Measurements from ENCODE around the gene UPK1B.
A peak's percentile ranks its signal among the peaks of the same experiment; 100 is the strongest.
"Not testable (repeated sequence)": the region's sequence is repeated elsewhere in the genome, so short reads cannot be mapped to it uniquely, and the experiment has no call there.

The UPK1B gene

DNA sequence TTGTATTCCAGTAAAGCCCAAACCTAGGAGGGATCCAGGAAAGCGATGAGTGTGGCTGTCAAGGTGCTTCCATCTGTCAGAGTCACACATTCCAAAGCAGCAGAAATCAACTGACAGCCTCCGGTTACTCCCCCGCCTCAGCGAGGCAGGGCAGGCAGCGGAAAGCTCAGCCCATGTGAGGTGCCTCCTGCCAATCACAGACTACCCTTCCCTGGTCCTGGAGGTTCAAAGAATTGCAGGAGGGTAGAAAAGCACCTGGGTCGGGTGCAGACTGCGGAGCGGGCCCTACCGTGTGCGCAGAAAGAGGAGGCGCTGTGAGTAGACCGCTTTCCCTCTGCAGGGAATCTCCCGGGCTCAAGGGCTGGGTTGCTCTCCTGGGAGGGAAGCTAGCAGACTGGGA lies at the start of gene UPK1B:
Gene UPK1B, plus strand, starts transcription at position 274 of the 400 bp plus-strand sequence. CDS start 13,144 bp downstream, outside the sequence.
- DNase-seq (ENCODE audit: low read depth in 2 of 3, low spot score in 1 of 3), result no peak

DNA sequence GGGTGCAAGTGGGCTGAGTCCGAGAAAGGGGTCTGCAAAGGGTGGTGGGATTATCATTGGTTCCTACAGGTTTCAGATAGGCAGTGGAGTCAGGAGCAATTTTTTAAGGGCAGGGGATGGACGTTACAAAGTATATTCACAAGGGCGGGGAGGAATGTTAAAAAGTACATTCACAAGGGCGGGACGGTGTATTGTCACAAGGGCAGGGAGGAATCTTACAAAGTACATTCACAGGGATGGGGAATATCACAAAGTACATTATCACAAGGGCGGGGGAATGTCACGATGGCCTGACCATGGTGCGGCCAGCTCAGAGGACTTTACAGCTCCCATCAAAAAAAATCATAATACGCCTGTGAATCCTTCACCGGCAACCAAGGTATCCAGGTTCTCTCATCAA lies 48.1 kb upstream of the UPK1B start:
- DNase-seq (ENCODE audit: low read depth in 2 of 3, low spot score in 1 of 3), result no peak

DNA sequence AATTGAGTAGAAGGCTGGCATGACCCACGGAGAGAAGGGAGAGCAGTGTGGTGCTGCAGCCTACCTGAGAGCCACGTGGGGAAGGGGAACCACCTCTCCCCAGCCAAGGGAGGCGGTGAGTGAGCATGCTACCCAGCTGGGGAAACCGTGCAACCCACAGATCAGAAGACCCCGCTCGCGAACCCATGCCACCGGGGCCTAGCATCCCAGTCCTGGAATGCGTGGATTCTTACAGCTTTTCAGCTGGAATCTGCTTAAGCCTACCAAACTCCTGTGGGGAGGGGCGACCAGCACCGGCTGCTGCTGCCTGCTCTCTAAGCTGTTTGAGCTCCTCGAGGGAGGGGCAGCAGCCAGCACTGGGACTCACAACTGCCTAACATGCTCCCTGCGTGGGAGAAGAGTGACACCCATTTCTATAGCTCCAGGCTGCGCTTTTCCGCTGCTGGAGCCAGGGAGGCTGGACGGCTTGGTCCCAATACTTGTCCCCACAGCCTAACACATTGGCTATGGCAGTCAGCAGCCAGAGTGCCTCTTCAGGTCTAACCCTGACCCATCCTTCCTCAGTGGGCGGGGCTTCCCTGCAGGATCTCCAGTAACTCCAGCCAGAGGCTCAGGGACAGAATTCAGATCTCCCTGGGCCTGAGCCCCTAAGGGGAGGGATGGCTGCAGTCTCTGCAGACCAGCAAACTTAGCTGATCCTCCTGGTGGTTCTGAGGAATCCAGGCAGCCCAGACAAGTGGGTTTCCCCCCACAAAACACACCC lies 47.5 kb upstream of the UPK1B start:
- DNase-seq (ENCODE audit: low read depth in 2 of 3, low spot score in 1 of 3), result no peak

DNA sequence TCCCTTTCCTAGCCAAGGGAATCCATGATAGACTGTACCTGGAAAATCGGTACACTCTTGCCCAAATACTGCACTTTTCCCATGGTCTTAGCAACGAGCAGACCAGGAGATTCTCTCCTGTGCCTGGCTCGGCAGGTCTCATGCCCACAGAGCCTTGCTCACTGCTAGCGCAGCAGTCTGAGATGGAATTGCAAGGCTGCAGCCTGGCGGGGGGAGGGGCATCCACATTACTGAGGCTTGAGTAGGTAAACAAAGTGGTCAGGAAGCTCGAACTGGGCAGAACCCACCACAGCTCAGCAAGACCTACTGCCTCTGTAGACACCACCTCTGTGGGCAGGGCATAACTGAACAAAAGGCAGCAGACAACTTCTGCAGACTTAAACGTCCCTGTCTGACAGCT lies 43.1 kb upstream of the UPK1B start:
- DNase-seq (ENCODE audit: low read depth in 2 of 3, low spot score in 1 of 3), result not testable (repeated sequence)

DNA sequence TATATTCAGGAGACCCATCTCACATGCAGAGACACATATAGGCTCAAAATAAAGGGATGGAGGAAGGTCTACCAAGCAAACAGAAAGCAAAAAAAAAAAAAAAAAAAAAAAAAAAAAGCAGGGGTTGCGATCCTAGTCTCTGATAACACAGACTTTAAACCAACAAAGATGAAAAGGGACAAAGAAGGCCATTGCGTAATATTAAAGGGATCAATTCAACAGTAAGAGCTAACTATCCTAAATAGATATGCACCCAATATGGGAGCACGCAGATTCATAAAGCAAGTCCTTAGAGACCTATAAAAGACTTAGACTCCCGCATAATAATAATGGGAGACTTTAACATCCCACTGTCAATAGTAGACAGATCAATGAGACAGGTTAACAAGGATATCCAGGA lies 41.1 kb upstream of the UPK1B start:
- DNase-seq (ENCODE audit: low read depth in 2 of 3, low spot score in 1 of 3), result not testable (repeated sequence)

DNA sequence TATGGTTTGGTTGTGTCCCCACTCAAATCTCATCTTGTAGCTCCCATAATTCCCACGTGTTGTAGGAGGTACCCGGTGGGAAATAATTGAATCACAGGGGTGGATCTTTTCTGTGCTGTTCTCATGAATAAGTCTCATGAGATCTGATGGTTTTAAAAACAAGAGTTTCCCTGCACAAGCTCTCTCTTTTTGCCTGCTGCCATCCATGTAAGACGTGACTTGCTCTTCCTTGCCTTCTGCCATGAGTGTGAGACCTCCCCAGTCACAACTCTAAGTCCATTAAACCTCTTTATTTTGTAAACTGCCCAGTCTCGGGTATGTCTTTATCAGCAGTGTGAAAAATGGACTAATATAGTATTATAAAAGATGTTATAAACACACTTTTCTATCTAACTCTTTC lies 34.0 kb upstream of the UPK1B start:
- DNase-seq (ENCODE audit: low read depth in 2 of 3, low spot score in 1 of 3), result not testable (repeated sequence)

DNA sequence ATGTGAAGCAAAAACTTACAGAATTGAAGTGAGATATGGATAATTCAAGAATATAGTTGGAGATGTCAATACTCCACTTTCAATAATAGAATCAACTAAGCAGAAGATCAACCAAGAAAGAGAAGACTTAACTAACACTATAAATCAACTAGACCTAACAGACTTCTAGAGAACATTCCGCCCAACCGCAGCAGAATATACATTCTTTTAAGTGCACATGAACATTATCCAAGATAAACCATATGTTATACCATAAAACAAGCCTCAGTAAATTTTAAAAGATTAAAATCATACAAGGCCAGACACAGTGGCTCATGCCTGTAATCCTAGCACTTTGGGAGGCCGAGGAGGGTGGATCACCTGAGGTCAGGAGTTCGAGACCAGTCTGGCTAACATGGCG lies 32.9 kb upstream of the UPK1B start:
- DNase-seq (ENCODE audit: low read depth in 2 of 3, low spot score in 1 of 3), result no peak

DNA sequence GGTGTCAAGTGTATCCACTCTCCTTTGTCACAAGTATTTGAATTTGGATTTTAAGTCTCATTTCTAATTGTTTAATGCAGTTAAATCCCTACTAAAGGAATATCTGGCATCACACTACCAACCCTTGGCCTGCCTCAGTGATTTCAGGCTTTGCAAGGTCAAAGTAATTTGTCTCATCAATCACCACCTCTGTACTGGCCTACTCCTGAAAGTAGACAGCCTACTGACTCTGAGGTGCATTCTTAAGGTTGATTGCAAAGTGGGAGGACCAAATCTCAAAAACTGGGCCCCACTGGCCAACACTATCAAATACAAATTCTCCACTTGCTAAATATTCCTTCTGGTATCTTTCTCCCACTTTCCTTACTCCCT lies 28.3 kb upstream of the UPK1B start:
- DNase-seq (ENCODE audit: low read depth in 2 of 3, low spot score in 1 of 3), result no peak

DNA sequence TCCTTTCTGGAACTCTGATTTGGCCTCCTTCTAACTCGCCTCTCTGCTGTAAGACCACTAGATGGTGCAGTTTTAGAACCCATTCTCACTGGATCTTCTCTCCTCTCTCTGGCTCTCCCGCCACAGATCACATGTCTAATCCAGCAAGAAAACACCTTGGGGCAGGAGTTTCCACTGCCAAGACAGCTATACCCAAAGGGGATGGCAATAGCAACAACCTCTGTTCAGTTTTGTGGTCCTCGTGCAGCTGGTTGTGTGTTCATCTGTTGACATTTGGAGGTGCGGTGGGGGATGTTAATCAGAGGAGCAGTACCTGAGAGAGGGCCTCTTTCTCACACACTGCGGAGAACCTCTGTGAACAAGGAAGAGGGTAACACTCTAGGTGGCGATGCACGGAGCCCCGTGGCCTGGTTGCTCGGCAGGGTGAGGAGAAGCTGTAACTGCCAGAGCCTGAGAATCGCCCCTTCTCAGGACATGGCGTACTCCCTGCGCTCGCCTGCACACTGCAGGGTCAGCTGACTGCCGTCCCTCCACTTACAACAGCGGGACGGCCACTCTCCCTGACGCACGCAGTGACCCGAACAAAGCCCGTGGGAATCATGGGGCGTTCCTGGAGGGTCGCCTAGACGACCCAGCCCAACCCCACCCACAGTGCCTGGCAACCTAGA lies 27.8 kb upstream of the UPK1B start, which contains the start of gene TEX55:
Gene TEX55, plus strand, starts transcription at position 666 of the 668 bp plus-strand sequence. CDS start 25 bp downstream, outside the sequence.
- DNase-seq (ENCODE audit: low read depth in 2 of 3, low spot score in 1 of 3), result peak in 1 of 3 donors; percentile 6

DNA sequence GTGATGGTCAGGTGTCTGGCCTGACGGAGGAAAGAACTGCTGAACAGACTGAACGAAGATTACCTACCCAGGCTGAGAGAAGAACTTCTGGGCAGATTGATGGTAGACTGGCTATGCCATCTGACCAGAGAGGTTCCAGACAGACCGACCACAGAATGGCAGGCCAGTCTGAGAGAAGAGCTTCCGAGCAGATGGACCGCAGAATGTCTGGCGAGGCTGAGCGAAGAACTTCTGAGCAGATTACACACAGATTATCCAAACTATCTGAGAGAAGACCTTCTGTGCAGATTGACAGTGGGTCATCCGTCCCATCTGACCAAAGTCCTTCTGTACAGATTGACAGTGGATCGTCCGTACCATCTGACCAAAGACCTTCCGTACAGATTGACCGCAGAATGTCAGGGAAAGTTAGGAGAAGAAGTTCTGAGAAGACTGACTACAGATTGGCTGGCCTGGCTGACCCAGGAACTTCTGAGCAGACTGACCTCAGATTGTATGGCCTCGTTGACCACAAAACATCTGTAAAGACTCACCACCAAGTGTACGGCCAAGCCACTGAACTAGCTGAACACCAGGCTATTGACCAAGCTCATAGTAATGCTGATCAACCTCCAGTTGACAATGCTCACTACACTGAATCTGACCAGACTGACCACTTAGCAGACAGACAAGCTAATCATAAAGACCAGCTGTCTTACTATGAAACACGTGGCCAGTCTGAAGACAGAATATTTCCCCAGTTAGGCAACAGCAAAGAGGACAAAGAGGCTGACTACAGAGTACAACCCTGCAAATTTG lies 26.6 kb upstream of the UPK1B start:
- DNase-seq (ENCODE audit: low read depth in 2 of 3, low spot score in 1 of 3), result no peak

DNA sequence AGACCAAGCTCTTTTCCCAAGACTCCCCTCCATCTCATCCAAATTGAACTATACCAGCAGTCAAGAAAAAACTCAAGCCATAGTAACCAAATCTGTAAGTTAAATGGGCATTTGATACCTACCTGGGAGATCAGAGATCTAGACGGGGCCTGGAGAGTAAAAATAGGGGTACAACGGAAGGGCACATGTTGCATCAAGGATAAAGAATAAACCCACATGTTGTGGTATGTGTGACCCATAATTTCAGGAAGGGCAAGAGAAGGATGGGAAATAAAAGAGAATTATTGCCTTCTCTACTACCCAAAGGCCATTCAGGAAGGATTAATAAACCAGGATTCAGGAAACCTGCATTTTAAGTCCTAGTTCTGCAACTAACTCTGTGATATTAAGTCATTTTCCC lies 25.9 kb upstream of the UPK1B start:
- no peak for DNase-seq (ENCODE audit: low read depth in 2 of 3, low spot score in 1 of 3)

DNA sequence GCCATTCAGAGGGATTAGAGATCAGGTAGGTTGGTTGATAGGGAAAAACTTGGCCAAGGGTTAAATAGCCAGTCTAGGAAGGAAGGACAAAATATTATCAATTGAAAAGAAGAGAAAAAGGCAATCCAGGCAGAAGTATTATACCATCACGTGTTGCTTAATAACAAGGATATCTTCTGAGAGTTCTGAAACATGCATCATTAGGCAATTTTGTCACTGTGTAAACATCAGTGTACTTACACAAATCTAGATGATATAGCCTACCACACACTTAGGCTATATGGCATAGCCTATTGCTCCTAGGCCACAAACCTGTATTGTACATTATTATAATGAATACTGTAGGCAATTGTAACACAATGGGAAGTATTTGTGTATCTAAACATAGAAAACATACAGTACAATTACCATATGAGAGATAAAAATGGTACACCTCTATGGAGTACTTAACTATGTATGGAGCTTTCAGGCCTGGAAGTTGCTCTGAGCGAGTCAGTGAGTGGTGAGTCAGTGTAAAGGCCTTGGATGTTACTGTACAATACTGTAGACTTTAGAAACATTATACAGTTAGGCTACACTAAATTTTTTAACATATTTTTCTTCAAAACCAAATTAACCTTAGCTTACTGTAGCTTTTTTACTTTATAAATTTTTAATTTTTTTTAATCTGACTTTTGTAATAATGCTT lies 24.8 kb upstream of the UPK1B start:
- DNase-seq (ENCODE audit: low read depth in 2 of 3, low spot score in 1 of 3), result no peak

DNA sequence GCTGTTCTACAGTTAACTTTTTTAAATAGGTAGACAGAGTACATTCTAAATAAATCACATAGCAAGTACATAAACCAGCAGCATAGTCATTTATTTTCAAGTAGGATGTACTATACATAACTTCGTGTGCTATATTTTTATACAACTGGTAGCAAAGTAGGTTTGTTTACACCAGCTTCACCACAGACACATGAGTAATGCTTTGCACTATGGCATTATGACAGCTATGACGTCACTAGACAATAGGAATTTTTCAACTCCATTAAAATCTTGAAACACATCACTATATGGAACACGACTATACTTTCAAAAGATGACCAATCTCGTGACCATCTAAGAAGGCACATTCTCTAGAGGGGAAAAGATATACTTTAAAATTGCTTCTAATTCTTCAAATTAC lies 23.9 kb upstream of the UPK1B start:
- DNase-seq (ENCODE audit: low read depth in 2 of 3, low spot score in 1 of 3), result no peak

DNA sequence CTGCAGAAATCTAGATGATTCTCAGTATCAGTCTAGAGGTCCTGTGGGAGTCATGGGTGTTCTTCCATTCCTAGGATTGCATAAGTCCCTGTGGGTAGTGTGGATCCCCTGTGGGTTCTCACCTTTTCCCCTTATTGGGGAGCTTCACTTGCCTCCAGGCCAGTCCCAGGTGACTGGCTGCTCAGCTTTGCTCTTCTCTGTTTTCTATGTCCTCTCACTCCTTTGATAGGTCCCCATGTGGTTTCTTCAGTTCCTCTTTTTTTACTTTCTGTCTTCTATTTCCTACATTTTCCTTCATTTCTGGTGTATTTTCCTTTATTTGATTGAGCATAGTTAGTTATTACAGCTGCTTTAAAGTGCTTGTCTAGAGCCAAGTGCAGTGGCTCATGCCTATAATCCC lies 16.5 kb upstream of the UPK1B start:
- DNase-seq (ENCODE audit: low read depth in 2 of 3, low spot score in 1 of 3), result no peak

DNA sequence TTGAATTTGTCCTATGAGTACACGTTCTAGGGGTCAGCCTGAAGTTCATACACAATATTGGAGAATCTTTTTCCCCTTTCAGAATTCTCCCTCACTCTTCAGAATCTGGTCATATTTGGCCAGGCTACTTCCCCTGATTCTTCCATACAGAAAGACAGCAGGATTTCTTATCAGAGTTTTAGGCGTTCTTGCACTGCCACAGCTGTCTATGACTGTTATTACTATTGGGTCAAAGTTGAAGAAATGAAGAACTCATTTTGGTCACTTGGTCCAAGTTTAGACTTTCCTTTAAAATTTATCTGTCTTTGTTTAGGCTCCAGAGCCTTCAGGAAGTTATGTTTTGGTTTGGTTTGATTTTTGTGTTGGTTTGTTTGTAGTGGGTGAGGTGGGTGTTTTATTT lies 15.4 kb upstream of the UPK1B start:
- DNase-seq (ENCODE audit: low read depth in 2 of 3, low spot score in 1 of 3), result no peak

DNA sequence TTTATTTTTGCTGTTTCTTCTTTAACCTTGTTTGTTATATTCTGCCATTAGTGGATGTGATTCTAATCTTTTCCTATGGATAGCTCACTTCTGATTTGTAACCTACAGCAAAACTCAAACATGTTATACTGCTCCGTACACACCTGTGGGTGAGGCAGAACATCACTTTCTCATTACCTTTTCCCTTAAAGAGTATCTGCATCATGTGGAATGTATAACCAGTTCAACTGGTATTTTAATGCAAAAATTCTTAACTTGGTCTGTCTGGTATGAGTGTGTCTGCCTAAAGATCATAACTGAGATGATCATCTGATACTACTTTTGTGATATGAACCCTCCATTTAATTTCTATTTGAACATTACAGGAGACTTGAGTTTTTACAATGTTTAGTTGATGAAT lies 13.0 kb upstream of the UPK1B start:
- no peak for DNase-seq (ENCODE audit: low read depth in 2 of 3, low spot score in 1 of 3)

DNA sequence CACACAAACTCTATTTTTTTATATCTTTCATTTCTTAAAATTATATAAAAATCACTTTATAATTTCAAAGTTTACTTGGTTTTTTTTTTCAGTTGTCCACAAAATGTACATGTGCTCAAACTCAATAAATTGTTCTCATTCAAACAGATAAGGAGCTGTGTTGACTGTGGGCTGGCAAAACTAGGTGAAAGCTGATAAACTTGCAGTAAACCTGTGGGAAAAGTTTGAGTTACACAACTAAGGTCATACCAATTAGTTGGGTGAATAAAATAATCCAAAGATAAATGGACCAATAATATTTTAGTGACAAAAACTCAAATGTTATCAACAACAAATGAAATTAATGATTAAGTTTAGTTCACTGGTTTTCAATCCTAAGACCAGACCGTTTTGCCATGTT lies 12.6 kb upstream of the UPK1B start:
- DNase-seq (ENCODE audit: low read depth in 2 of 3, low spot score in 1 of 3), result no peak

DNA sequence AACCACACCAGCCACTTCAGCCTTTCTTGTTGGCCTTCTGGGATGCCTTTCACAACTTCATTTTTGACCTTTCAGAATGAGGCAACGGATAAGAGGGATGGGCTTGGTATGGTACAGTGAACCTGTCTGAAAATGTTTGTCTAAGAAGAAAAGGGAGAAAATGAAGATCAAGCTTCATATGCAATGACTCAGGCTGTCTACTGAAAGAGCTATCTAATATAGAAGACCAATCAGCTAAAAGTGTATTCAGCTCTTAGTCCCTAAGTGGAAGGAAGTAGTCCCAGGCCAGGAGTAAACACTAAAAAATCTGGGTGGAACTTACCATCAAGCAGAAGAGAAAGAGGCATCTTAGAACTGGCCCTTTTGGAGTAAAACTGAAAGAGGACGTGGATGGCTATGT lies 12.2 kb upstream of the UPK1B start:
- DNase-seq (ENCODE audit: low read depth in 2 of 3, low spot score in 1 of 3), result no peak

DNA sequence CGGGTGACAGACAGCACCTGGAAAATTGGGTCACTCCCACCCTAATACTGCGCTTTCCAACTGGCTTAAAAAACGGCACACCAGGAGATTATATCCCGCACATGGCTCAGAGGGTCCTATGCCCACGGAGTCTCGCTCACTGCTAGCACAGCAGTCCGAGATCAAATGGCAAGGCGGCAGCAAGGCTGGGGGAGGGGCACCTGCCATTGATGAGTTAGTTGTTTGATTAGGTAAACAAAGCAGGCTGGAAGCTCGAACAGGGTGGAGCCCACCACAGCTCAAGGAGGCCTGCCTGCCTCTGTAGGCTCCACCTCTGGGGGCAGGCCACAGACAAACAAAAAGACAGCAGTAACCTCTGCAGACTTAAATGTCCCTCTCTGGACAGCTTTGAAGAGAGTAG lies 8.7 kb upstream of the UPK1B start:
- not testable (repeated sequence) for DNase-seq (ENCODE audit: low read depth in 2 of 3, low spot score in 1 of 3)

DNA sequence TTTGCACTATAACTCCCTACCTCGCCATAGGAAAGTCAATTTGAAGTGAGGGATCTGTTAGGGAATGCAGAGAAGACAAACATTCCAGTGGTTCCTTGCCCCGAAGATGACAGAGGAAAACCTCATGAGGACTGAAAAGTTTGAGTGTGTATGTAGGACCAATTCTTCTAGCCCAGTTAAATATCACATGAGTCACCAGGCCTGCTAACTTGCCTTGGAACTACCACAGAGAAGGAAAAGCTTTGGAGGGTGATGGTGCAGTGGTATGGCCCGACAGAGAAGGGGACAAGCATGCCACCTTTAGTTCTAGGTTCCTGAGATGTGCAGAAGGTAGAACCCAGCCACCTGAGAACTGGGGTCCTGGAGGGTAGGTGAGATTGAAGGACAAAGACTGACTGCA lies 2.6 kb upstream of the UPK1B start:
- no peak for DNase-seq (ENCODE audit: low read depth in 2 of 3, low spot score in 1 of 3)

Measured in stimulated activated CD4-positive, alpha-beta T cell treated with anti-CD3 and anti-CD28 coated beads, Interleukin-12 subunit alpha, Interleukin-12 subunit beta, amount 100 ng/mL, for 48 hours (primary cell).